Measurements from ENCODE around the gene UMODL1.
A peak's percentile ranks its signal among the peaks of the same experiment; 100 is the strongest.

The UMODL1 gene

DNA sequence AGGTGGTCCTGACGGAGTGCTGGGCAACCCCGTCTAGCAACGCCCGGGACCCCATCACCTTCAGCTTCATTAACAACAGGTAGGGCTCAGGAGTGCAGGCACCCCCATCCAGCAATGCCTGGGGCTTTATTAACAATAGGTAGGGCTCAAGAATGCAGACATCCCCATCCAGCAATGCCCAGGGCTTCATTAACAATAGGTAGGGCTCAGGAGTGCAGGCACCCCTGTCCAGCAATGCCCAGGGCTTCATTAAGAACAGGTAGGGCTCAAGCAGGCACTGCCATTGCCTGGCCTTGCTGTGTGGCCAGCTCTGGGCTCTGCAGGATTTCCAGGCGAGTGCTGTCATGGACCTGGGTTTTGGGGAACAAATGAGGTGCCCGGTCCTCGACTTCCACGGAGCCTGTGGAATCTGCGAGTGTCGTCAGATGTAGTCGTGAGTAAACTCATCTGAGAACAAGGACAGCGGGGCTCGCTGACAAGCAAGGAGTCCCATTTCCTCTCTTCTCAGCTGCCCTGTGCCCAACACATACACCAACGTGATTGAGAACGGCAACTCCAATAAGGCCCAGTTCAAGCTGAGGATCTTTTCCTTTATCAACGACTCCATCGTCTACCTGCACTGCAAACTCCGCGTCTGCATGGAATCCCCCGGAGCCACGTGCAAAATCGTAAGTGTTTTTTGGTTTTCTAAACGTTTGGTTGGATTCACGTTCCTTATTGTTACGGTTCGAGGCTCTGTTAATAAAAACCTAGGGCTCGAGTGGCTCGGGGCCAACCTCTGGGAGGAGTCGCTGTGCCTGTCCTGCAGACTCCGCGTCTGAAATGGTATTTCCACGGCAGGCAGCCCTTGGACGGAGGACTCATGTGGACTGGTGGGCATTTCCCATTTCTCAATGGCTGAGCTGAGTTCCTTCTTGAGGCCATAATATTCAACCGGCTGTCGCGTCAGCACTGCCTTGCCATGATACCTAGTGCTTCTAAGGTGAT lies 56.3 kb downstream of the UMODL1 start:
- no peak for DNase-seq (ENCODE audit: low read depth in 2 of 2)

DNA sequence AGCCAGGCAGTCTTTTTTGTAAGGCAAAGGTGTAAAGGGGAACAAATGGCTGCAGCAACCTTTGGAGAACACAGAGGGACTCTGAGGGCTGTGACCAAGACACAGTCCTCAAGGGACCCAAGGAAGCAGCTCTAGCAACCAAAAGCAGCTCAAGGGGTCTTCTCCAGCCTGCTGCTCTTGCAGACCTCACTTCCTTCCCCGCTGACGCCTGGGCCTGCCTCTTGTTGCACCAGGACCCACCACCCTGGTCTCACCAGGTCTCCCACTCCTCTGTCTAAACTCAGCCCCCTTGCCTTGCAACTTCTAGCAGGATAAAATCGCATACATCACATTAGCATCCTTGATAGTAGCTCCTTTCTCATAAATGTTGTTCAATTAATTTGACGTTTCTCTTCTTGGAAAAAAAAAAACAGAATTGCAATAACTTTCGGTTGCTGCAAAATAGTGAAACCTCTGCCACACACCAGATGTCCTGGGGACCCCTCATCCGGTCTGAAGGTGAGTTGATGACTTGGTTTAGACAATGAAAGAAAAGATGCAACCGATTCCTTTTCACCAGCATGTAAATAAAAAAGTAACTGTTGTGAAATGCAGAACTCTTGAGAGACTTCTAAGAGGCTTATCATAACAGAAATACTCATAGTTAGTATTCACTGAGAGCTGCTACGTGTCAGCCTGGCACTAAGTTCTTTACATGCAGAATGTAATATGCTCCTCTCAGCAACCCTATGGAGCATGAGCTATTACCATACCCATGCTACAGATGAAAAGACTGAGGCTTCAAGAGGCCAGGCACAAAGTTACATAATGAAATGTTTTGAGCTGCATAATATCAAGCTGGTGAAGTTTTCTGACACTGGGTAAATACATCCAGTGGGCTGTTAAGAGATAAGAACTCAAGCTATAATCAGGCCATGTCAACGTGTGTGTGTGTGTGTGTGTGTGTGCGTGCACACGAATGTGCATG lies 58.5 kb downstream of the UMODL1 start:
- DNase-seq (ENCODE audit: low read depth in 2 of 2), result no peak

DNA sequence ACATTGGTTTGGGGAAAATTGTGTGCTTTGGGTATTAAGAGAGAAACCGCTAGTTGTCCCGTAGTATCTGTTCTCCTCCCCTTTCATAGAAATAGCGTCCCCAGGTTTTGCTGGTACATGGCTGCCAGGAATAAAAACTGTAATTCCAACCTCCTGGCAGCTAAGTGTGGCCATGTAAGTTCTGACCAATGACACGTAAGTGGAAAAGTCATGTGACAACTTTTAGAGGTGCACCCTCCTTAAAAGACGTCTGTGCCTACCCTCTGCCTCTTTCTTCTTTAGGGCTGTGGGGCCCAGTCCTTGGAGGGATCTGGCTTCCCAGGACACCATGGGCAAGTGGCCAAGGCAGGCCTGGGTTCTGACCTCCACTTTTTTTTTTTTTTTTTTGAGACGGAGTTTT lies 59.3 kb downstream of the UMODL1 start:
- no peak for DNase-seq (ENCODE audit: low read depth in 2 of 2)

DNA sequence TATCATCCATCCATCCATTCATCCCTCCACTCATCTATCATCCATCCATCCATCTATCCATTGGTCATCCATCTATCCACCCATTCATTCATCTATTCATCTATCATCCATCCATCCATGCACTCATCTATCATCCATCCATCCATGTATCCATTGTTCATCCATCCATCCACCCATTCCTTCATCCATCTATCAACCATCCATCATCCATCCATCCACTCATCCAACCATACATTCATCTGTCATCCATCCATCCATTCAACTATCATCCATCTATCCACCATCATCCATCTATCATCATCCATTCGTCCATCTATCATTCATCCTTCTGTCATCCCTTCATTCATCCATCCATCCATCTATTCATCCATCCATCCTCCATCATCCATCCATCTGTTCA lies 61.1 kb downstream of the UMODL1 start:
- no peak for DNase-seq (ENCODE audit: low read depth in 2 of 2)

DNA sequence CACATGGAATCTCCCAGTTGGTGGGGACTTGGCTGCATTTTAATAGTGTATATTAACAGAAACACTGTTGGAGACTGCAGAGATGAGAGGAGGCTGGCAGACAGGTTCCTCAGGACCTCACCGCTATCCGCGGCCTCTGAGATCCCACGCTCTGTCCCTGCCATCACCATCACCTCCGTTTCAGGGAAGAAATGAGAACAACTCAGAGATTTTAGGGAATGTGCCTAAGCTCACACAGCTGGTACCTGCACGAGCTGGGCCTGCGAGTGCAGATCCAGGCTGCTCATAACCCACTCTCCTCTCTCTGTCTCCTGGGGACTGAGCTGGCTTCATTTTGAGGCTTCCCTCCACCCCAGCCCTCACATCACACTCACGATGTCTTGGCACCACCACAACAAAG lies 62.0 kb downstream of the UMODL1 start:
- no peak for DNase-seq (ENCODE audit: low read depth in 2 of 2)

- DNase-seq (ENCODE audit: low read depth in 2 of 2), result no peak
Observed at GRCh38 chr21:42135386-42136052, 64.4 kb downstream of the UMODL1 start.

DNA sequence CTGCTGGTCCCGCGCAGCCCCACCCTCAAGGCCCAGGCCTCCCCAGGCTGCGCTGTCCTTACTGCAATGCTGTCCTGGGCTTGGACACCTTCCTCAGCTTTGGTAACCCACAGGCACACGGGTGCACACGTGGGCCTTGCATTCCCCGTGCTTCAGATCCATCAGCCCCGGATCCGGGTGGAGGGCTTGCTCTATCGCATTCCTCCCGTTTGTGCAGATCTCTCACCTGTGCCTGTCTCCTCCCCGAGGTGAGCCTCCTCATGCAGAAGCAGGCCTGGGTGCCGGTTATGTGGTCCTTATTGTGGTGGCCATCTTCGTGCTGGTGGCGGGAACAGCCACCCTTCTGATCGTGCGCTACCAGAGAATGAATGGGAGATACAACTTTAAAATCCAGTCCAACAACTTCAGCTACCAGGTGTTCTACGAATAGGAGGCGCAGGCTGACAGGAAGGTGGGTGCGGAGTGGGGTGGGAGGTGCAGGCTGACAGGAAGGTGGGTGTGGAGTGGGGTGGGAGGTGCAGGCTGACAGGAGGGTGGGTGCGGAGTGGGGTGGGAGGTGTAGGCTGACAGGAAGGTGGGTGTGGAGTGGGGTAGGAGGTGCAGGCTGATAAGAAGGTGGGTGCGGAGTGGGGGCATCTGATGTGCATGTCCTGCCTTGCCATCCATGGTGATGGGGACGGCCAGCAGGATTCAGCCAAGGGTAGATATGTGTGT lies 66.2 kb downstream of the UMODL1 start:
- DNase-seq (ENCODE audit: low read depth in 2 of 2), result no peak

- no peak for DNase-seq (ENCODE audit: low read depth in 2 of 2)
Observed at GRCh38 chr21:42140196-42140934, 69.2 kb downstream of the UMODL1 start.

GRCh38 chr21:42141643-42142042 lies 70.5 kb downstream of the UMODL1 start:
- DNase-seq (ENCODE audit: low read depth in 2 of 2), result no peak

- no peak for DNase-seq (ENCODE audit: low read depth in 2 of 2)
Observed at GRCh38 chr21:42142141-42142540, 71.0 kb downstream of the UMODL1 start.

GRCh38 chr21:42142627-42143026 lies 71.5 kb downstream of the UMODL1 start:
- DNase-seq (ENCODE audit: low read depth in 2 of 2), result no peak

GRCh38 chr21:42143111-42143510 lies 72.0 kb downstream of the UMODL1 start:
- DNase-seq (ENCODE audit: low read depth in 2 of 2), result no peak

- DNase-seq (ENCODE audit: low read depth in 2 of 2), result no peak
Observed at GRCh38 chr21:42144221-42144620, 73.1 kb downstream of the UMODL1 start.

GRCh38 chr21:42144679-42145568 lies 73.8 kb downstream of the UMODL1 start:
- no peak for DNase-seq (ENCODE audit: low read depth in 2 of 2)

GRCh38 chr21:42145569-42146272 lies 74.6 kb downstream of the UMODL1 start:
- DNase-seq (ENCODE audit: low read depth in 2 of 2), result peak; percentile 36 to 65

- DNase-seq (ENCODE audit: low read depth in 2 of 2), result no peak
Observed at GRCh38 chr21:42146273-42146805, 75.2 kb downstream of the UMODL1 start.

DNA sequence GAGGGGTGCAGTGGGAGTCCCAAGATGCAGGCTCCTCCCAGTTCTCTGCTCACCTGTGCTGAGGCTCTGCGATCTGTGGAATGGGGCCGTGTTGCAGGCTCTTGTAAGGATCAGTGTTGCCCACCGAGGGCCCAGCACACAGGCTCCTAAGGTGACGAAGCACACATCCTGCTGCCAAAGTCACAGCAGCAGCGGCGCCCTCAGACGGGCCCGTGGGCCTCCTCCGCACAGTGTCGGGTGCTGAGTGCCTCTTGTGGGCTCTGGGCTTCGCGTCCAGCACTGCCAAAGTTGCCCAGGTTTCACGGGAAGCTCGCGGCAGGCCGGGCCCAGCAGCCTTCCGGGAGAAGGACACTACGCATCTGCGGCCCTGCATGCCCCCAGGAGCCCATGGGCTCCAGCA lies 75.7 kb downstream of the UMODL1 start:
- DNase-seq (ENCODE audit: low read depth in 2 of 2), result no peak

GRCh38 chr21:42147386-42148020 lies 76.4 kb downstream of the UMODL1 start:
- no peak for DNase-seq (ENCODE audit: low read depth in 2 of 2)
